Gastrocnemius medialis (tissue), 4 donors: ENCODE results near the gene DMD.

ENCODE experiments used
- POLR2A ChIP-seq, 2 donors: fragments of 450-650 bp; IDR thresholded peaks; one replicate each; pipeline ENCODE4 v1.6.1; 2017; ENCODE audit warnings: antibody characterized with exemption in 2 of 2, mild to moderate bottlenecking in 2 of 2, moderate library complexity in 2 of 2
- TF ChIP-seq, protein P1 (sequence below), 5 experiments: fragments of 450-650 bp in 3 of 5; fragments of 200-600 bp in 2 of 5; sonication (generic) in 2 of 5; IDR thresholded peaks in 4 of 5; conservative IDR thresholded peaks in 1 of 5; 1 replicate in 4 of 5; 2 replicates in 1 of 5; pipeline ENCODE4 v1.5.1; 2016 to 2019; ENCODE audit warnings: antibody characterized with exemption in 5 of 5, mild to moderate bottlenecking in 3 of 5, moderate library complexity in 3 of 5

DNA sequence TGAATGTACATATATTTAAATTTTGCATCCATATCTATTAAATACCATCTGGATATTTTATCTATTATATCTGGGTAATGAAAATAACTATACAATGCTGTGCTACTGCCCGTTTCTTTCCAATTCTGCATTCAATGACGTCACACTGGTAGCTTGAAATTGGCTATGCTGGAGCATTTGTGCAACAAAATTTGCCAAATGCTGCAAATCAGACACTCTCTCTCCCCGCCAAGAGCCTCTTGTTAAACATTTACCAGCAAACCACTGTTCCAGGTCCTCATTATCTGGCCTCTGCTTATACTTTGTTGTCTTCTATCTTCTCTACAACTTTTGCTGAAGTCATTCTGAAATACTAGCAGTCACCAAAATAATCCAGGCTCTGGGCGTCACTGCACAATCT, 1201.1 kb downstream of the DMD start:
- TF ChIP-seq, protein P1, sequence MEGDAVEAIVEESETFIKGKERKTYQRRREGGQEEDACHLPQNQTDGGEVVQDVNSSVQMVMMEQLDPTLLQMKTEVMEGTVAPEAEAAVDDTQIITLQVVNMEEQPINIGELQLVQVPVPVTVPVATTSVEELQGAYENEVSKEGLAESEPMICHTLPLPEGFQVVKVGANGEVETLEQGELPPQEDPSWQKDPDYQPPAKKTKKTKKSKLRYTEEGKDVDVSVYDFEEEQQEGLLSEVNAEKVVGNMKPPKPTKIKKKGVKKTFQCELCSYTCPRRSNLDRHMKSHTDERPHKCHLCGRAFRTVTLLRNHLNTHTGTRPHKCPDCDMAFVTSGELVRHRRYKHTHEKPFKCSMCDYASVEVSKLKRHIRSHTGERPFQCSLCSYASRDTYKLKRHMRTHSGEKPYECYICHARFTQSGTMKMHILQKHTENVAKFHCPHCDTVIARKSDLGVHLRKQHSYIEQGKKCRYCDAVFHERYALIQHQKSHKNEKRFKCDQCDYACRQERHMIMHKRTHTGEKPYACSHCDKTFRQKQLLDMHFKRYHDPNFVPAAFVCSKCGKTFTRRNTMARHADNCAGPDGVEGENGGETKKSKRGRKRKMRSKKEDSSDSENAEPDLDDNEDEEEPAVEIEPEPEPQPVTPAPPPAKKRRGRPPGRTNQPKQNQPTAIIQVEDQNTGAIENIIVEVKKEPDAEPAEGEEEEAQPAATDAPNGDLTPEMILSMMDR (IDR thresholded peaks at IDR 0.05 in 4 of 5, conservative IDR thresholded peaks at IDR 0.05 in 1 of 5) = no peak
- no peak for TF ChIP-seq POLR2A (IDR thresholded peaks at IDR 0.05)
